ENCODE results near the gene CD96.

DNA sequence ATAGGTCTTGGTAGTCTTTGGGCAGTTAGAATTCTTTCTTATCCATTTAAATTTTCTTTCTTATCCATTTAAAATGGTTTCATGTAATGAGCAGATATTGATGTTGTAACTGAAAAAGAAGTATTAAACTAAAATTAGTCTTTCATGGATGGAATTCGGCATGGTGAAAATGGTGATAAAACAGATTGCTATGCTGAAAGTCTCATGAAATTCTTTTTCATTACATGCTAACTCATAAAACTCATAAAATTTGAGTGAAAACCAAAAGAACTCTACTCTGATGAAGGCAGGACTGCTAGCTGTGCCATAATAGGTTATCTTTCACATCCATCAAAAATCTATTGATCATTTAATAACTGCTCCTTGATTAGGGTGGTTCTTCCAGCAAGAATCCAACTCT, 3.9 kb upstream of the CD96 start:
- TF ChIP-seq, protein P1, sequence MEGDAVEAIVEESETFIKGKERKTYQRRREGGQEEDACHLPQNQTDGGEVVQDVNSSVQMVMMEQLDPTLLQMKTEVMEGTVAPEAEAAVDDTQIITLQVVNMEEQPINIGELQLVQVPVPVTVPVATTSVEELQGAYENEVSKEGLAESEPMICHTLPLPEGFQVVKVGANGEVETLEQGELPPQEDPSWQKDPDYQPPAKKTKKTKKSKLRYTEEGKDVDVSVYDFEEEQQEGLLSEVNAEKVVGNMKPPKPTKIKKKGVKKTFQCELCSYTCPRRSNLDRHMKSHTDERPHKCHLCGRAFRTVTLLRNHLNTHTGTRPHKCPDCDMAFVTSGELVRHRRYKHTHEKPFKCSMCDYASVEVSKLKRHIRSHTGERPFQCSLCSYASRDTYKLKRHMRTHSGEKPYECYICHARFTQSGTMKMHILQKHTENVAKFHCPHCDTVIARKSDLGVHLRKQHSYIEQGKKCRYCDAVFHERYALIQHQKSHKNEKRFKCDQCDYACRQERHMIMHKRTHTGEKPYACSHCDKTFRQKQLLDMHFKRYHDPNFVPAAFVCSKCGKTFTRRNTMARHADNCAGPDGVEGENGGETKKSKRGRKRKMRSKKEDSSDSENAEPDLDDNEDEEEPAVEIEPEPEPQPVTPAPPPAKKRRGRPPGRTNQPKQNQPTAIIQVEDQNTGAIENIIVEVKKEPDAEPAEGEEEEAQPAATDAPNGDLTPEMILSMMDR (IDR thresholded peaks at IDR 0.05 in 8 of 11, conservative IDR thresholded peaks at IDR 0.05 in 3 of 11), result no peak
- no peak for TF ChIP-seq POLR2AphosphoS5 (IDR thresholded peaks at IDR 0.05)

All from spleen (tissue), 7 donors.